ENCODE results near the gene HOXC6.

GRCh38 chr12:54065677-54066076, 37.4 kb downstream of the HOXC6 start:
- no peak for TF ChIP-seq CSDC2 (CRISPR knock-in tag; IDR thresholded peaks at IDR 0.05)
- TF ChIP-seq, protein P1, sequence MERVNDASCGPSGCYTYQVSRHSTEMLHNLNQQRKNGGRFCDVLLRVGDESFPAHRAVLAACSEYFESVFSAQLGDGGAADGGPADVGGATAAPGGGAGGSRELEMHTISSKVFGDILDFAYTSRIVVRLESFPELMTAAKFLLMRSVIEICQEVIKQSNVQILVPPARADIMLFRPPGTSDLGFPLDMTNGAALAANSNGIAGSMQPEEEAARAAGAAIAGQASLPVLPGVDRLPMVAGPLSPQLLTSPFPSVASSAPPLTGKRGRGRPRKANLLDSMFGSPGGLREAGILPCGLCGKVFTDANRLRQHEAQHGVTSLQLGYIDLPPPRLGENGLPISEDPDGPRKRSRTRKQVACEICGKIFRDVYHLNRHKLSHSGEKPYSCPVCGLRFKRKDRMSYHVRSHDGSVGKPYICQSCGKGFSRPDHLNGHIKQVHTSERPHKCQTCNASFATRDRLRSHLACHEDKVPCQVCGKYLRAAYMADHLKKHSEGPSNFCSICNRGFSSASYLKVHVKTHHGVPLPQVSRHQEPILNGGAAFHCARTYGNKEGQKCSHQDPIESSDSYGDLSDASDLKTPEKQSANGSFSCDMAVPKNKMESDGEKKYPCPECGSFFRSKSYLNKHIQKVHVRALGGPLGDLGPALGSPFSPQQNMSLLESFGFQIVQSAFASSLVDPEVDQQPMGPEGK (CRISPR knock-in tag; IDR thresholded peaks at IDR 0.05; ENCODE audit: borderline replicate concordance): no peak
- TF ChIP-seq, protein P2, sequence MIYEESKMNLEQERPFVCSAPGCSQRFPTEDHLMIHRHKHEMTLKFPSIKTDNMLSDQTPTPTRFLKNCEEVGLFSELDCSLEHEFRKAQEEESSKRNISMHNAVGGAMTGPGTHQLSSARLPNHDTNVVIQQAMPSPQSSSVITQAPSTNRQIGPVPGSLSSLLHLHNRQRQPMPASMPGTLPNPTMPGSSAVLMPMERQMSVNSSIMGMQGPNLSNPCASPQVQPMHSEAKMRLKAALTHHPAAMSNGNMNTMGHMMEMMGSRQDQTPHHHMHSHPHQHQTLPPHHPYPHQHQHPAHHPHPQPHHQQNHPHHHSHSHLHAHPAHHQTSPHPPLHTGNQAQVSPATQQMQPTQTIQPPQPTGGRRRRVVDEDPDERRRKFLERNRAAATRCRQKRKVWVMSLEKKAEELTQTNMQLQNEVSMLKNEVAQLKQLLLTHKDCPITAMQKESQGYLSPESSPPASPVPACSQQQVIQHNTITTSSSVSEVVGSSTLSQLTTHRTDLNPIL (CRISPR knock-in tag; IDR thresholded peaks at IDR 0.05; ENCODE audit: low read depth): no peak
- TF ChIP-seq TCF4 (CRISPR knock-in tag; IDR thresholded peaks at IDR 0.05; ENCODE audit: borderline replicate concordance): no peak
- TF ChIP-seq TOX (CRISPR knock-in tag; IDR thresholded peaks at IDR 0.05; ENCODE audit: borderline replicate concordance): no peak
- TF ChIP-seq ISL1 (CRISPR knock-in tag; IDR thresholded peaks at IDR 0.05): no peak
- TF ChIP-seq ARNTL (CRISPR knock-in tag; IDR thresholded peaks at IDR 0.05; ENCODE audit: borderline replicate concordance, low read depth): no peak
- TF ChIP-seq, protein P3, sequence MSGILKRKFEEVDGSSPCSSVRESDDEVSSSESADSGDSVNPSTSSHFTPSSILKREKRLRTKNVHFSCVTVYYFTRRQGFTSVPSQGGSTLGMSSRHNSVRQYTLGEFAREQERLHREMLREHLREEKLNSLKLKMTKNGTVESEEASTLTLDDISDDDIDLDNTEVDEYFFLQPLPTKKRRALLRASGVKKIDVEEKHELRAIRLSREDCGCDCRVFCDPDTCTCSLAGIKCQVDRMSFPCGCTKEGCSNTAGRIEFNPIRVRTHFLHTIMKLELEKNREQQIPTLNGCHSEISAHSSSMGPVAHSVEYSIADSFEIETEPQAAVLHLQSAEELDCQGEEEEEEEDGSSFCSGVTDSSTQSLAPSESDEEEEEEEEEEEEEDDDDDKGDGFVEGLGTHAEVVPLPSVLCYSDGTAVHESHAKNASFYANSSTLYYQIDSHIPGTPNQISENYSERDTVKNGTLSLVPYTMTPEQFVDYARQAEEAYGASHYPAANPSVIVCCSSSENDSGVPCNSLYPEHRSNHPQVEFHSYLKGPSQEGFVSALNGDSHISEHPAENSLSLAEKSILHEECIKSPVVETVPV (CRISPR knock-in tag; IDR thresholded peaks at IDR 0.05): no peak
- no peak for TF ChIP-seq ZNF8 (CRISPR knock-in tag; IDR thresholded peaks at IDR 0.05)

Measured in SK-N-SH treated with all-trans-retinoic acid at 6 μM for 48 hours (cell line).